ENCODE measurements around the gene TRPV4.
"Not testable (repeated sequence)": the region's sequence is repeated elsewhere in the genome, so short reads cannot be mapped to it uniquely, and the experiment has no call there.

The TRPV4 gene

DNA sequence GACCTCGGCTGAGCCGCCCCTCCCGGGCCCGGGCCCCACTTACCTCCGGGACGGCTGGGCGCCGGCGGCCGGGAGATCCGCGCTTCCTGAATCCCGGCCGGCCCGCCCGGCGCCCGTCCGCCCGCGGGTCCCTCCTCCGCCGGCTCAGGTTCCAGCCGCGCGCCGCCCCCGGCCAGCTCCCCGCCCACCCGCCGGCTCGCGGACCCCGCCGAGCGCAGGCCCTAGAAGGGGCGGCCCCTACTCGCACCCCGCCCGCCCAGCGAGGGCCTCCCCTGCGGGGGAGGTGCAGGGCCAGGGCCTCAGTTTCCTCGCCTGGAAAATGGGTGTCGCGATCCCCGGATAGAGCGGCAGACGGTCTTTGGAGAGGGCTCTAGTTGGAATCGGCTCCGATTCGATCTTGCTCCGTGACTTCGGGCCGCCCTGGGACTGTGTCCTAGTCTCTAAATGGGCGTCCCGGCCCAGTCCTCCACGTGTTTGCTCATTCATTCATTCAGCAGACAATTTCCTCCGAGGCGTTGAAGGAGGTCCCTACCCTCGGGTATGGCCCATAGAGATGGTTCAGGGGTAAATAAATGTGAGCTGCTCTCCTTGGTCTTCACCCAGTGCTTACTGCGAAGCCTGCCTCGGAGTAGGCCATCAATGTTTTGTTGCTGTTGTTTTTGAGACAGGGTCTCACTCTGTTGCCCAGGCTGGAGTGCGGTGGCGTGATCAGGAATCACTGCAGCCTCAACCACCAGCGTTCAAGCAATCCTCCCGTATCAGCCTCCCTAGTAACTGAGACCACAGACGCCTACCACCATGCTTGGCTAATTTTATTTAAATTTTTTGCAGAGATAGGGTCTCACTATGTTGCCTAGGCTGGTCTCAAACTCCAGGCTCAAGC lies at the start of gene TRPV4:
Gene TRPV4 (minus strand): TSS at position 92 of the 883 bp plus-strand sequence. CDS start 18,602 bp downstream, outside the sequence.
- no peak for DNase-seq

DNA sequence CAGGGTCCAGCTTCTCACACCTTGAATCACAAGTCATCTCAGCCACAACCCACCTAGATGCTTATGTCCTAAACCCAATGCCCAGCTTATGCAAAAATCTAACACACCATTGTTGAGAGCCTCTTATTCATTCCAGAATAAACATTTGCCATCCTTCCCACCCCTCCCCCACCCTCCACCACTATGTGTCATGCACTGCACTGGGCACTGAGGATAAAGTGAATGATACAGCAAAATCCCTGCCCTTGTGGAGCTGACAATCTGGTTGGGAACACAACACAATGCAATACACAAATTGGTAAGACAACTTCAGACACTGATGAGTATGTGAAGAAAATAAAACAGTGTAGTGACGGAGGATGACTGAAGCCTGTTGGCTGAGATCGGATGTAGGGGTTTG lies 48.6 kb upstream of the TRPV4 start:
- DNase-seq, result no peak

DNA sequence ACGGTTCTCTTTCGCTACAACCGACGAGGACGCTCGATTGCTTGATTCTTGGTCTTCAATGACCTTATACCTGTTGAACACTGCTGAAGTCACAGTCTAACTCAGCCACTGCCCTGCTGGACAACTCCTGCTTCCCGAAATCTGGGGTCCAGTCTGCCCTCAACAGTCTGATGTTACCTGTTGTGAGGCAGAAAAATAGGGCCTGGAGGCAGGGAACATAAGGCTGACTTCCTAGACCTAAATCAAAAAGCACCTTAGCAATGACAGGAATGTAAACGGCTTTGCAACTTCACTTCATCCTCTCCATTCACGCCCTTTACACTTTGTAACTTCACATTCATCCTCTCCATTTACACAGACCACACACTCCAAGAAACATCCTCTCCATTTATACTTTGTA lies 47.7 kb upstream of the TRPV4 start:
- no peak for DNase-seq

DNA sequence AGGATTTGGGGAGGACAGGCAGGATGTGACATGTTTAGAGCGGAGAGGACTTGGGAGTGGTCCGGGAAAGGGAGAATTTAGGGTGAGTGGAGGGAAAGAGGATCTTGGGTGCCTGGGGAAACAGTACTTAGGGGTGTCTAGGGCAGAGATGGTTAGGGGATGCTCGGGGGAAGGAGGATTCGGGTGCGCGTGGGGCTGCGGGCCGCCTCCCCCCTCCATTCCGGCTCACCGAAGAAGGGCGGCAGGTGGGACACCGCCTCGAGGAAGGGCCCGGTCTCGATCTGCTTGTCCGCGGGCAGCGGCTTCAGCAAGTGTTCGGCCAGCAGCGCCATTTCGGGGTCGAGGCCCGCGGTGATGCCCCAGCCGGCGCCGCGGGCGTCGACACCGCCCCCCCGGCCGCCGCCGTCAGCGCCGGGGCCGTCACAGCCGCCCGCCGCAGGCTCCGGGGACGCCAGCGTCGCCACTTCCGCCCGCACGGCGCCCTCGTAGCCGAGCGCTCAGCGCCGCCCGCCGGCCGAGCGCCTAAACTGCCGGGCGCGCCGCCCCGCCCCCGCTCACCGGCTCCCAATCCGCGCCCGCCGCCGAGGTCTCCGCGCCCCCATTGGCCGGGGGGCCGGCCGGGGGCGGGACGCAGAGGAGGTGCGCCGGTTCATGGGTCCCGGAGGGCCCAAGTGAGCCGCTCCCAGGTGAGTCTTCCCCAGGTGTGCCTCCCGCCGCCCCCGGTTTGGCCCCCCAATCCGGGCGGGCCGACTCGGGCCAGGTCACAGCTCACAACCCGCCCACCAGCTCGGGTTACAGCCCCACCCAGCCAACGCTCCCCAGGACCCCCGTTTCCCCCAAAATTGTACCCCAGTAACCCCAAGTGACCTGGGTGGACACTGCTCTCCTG lies 47.1 kb upstream of the TRPV4 start, which contains the start of gene GLTP:
Gene GLTP (minus strand): TSS at position 499 of the 889 bp plus-strand sequence. CDS start 167 bp downstream, at position 332.
- DNase-seq, result peak; percentile 94

DNA sequence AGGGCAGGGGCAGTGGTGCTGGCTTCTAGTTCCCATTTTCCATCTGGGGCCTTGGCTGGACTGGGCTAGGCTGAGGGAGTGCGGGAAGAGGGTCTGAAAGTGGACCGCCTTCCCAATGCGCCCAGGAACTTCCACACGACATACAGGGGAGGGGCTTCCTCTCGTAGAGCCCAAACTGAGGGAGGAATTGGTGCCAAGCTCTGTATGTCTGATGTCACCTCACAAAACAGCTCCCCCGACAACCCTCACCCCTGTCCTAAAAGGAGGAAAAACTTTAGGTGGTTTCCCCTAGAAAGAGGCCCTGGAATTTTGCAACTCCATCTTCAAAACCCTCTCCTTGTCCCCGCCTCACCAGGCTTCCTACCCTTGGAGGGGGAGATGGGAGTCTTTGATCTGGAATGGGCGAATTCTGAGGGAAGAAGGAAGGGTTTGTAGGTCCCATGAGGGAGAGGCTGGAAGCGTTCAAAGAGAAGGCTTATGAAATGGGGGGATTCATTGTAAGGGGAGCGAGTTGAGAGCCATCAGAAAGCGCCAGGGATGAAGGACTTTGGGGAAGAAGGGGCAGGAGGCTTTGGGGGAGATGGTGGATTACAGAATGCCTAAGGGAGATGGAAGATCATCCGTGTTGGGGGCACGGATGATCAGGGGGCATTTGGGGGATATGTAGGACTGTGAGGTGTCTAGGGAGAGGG lies 46.3 kb upstream of the TRPV4 start:
- peak; percentile 26 for DNase-seq

DNA sequence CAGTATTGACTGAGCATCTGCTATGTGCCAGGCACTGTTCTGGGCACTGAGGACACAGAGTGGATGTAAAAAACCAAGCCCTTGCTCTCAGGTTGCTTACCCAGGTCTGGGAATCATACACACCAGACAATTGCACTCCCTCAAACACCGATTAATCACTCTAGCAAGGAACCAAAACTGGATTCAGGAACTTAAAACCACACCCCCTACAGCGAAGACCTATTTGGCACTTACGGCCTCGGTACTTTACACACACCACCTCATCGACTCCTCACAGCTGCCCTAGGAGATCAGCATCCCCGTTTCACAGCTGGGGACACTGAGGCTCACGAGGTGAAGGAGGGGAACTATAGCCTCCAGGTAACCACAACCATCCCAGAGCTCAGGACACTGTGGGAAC lies 45.6 kb upstream of the TRPV4 start:
- no peak for DNase-seq

DNA sequence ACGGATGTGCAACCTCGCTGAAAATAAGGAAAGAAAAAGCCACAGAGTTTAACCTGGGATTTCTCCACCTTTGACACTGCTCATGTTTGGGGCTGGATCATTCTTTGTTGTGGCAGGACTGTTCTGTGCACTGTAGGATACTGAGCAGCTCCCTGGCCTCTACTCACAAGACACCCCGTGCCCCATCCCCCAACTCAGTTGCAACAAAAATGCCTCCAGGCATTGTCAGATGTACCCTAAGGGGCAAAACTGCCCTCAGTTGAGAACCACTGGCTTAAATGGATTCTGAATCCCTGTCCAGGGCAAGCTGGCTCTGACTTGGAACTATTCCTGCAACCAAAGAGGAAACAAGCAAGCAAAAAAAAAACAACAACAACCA lies 45.0 kb upstream of the TRPV4 start:
- DNase-seq, result no peak

DNA sequence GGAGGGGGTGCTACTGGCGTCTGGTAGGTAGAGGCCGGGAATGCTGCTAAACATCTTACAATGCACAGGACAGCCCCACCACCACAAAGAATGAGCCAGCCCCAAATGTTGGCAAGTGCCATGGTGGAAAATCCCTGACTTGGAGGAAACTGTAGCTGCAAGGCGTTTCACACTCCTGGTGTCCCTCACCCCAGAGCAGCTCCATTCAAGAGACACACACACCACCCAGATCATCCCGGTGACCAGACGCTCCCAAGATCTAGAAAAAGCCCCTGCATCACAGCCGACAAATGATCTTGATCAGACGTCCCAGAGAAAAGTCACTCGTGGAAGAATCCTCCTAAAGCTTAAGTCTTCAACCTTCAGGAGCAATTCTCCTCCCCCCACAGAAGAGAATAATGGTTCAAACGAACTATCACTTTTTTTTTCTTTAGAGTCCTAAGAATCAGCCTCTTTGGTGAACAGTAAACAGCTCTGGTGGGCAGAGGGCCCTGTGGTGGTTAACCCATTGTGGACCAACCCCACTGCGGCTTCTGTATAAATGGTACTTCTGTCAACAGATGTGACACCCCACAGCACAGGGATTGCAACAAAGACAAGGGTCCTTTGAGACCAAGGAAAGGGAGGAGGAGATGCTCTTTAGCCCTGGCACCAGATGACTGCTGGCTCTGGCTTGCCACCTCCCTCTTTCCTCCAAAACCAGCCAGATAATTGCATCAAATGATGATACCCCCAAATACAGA lies 44.5 kb upstream of the TRPV4 start:
- DNase-seq, result no peak

DNA sequence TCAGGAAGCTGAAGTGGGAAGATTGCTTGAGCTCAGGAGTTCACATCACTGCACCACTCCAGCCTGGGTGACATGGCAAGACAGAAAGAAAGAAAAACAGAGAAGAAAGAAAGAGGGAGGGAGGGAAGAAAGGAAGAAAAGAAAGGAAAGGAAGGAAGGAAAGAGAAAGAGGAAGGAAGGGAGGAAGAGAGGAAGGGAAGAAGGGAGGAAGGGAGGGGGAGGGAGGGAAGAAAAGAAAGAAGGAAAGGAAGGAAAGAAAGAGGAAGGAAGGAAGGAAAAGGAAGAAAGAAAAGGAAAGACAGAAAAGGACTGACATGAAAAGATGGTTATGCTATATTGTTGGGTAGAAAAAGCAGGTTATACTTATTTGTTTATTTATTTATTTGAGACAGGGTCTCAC lies 43.2 kb upstream of the TRPV4 start:
- DNase-seq, result no peak

DNA sequence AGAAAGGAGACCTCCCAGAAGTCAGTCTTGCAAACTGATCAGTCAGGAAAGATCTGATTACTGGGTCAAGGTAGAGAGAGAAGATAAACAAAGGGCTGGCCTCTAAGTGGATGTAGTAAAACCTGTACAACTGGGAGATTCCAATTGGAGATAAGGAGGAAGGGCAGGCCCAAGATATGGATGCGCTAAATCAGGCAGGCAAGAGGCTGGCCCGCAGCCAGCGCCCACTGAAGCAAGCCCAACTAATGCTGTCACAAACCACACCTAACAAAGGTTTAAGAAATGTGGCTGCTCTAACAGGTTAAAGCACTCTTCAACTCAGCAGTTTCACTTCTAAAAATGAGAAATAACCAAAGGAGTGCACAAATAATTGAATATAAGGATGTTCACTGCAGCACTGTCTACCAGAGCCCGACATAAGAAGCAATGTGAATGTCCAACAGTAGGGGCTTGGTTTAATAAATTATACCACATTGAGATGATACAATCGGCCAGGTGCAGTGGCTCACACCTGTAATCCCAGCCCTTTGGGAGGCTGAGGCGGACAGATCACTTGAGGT lies 42.5 kb upstream of the TRPV4 start:
- DNase-seq, result no peak

DNA sequence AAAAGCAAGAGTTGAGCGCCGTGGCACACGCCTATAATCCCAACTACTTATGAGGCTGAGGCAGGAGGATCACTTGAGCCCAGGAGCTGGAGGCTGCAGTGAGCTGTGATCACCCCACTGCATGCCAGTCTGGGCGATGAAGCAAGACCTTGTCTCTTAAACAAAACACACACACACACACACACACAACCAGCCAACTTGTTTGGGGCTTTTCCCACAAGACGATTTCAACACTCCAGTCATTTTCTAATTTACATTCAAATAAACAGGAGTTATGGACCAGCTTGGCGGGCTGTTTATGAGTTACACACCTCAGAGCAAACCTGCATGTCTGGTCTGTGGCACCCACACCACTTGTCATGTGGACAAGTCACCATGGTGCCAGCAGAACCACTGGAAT lies 40.5 kb upstream of the TRPV4 start:
- DNase-seq, result no peak

DNA sequence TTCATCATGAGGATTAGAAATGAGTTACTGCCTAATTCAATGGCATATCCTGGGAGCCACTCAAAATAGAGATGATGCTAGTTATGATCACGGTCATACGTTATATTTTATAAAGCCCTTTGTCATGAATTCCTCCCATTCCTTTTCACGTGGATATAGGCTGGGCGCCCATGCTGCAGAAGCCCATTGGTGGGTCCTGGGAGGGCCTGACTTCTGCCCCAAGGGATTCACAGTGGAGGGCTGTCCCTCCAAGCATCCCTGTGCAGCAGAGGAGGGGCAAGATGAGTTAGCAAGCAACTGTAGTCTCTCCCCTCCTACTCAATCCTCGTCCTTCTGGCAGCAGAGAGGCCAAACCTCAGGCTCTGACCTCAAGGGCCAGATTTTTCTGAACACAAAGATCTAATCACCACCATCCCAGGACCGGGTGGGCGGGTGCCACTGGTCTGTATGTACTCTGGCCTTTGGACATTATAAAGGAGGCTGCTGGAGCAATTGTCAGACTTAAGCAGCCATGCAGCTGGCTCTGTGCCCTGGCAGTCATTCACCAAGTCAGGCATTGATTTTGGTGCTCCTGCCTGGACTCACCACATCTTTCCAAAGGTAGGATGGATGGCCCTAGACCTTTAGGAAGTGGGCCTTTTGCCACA lies 38.6 kb upstream of the TRPV4 start:
- no peak for DNase-seq

DNA sequence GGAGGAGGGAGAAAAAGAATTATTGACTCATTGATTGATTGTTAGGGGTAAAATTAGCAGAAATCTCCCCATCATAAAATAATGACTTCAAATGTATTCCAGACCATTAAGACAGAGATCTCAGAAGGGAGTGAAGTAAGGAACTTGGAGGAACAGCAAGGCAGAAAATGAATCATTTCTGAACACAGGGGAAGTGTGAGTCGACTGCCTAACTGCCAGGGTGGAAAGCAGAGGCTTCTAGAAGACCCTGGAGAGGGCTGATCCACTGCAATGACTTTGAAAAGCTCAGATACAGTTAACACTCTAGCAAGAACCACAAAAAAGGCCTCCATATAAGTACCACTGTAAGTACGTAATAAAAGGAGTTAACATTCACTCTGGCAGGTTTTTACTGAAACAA lies 37.5 kb upstream of the TRPV4 start:
- no peak for DNase-seq

DNA sequence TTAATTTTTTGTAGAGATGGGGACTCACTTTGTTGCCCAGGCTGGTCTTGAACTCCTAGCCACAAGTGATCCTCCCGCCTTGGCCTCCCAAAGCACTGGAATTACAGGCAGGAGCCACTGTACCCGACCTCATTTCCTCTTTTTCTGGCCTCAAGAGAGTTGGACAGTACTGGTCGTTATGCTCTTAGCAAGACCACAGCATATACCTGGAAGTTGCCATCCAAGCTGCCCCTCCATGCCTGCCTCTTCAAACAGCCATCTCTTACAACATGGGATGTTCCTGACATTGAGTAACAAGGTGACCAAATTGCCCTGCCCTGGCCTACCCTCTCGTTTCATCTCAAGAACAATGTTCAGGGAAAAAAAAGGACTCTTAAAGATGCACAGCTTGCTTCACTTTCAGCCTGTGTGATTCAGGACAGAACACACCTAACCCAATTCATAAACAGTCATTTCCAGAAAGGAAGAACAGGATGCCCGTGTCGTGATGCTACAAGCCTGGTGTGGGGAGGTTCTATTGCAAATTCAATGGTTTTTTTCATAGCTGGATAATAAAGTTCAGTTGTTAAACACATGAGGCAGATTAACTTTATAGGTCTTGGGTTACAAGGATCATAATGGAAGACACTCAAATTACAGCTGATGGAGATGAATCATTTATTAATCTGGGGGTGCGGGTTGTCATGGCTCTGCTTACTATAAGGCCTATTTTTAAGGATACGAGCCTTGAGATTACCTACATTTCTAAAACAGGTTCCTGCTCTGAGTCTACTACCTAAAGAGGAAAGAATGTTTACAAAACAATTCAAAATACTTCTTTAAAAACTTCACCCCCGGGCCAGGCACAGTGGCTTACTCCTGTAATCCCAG lies 35.2 kb upstream of the TRPV4 start:
- no peak for DNase-seq

DNA sequence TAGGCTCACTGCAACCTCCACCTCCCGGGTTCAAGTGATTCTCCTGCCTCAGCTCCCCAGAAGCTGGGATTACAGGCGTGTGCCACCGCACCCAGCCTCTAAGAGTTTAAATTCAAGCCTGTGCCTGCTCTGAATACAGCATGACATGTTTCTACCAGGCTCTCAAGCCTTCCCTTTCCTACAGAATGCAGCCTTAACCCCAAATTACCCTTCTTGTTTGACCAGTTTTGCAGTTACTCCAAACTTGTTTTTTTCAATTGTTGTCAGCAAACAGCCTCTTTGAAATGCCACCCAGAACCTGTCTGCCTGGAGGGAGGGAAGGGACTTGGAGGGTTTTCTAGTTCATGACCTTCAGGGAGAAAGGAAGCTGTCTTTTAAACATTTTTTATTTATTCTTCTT lies 31.7 kb upstream of the TRPV4 start:
- no peak for DNase-seq

DNA sequence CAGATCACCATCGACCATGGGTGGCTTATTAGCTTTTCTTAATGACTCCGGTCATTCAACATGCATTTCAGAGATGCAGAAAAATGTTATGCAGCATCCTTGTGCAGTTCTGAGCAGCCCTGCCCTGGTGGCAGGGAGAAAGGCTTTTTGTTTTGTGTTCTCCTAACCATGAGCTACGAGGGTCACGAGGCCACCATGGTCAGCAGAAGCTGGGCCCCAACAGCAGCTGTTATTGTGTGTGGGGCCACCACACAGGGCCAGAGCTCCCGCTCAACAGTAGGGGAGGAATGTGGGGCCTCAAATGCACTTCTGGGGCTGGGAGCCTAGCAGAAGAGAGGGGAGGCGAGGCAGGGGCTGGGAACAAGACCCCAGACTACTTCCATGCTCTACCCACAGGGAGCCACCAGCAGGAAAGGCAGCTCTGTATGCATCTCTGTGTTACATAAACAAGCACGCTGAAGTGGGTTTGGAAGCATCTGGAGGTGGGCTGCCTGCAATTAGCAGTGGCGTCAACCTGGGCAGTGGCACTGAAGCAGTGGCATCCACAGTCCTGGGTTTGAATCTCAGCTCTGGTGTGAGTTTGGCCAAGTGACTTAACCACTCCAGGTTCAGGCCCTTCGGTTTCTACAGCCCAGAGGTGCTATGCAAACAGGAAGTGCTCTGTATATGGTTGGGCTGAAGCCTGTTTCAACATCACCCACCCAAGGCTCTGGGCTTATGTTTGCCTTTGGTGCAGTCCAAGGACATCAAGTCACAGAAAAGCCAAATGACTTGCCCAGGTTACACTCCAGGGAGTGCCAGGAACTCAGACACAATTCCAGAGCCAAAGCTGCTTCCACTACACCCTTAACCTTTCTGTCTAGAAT lies 30.9 kb upstream of the TRPV4 start:
- DNase-seq, result no peak

DNA sequence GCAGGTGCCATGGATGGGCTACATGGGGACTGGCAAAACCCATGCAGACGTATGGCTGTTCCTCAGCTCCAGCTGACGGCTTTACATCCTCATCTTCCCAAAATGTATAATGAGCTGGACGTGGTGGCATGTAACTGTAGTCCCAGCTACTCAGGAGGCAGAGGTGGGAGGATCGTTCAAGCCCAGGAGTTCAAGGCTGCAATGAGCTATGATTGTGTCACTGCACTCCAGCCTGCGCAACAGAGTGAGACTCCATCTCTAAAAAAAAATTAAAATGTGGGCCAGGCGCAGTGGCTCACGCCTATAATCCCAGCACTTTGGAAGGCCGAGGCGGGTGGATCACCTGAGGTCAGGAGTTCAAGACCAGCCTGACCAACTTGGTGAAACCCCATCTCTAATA lies 29.3 kb upstream of the TRPV4 start:
- DNase-seq, result not testable (repeated sequence)

DNA sequence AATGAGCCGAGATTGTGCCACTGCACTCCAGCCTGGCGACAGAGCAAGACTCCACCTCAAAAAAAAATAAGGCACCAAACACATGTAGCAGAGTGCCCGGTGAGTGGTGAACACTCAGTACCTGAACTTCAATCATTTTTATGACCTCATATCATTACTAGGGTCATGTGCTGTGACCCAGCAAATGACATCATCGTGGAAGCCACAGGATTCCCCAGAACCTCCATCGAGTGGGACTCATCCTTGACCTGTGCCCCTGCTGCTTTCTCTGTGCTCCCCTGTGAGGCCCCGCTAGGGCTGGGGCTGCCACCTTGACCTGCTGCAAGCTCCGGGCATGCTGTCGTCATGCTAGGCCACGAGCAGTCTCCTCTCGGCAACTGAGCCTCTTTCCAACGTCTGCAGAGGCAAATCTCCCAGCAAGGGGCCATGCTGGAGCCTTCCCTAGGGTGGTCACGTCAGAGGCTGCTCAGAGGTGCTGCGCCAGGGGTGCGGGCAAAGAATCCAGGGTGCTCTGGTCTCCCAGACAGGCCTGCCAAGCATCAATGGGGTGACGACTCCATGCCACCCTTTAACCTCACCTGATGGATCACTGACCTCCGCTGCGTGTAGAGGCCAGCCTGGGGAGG lies 28.6 kb upstream of the TRPV4 start:
- no peak for DNase-seq

DNA sequence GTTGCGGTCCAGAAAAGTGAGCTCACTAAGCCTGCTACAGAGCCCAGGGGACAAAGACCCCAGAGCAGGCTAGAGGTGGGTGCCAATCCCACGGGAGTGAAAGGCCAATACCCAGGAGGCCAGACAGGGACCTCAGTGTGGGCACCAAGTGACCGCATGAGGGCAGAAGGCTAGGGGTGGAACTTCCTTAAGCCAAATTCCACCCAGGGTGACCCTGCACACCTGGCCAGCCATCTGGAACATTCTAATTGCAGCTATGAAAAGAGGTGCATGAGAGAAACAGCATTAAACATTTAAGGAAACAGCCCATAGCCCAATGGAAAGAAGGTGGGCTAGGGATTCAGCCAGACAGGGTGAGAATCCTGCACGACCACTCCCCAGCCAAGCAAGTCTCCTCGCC lies 27.8 kb upstream of the TRPV4 start:
- DNase-seq, result no peak
